GM12878 (cell line): ENCODE measurements around the gene RANBP1. TPM values are rescaled to one million over a fixed set of nuclear protein-coding genes. Genes with fewer than 3 reads are reported as not detected.

Experiments
- ATAC-seq: fragments of 200-7000 bp; cut with Tn5 transposase; 3 replicates; pipeline ENCODE4 v1.9.1; 2020; ENCODE audit warnings: mild to moderate bottlenecking, moderate library complexity
- BruUV-seq: library from RNA; stranded (reverse); fragments of 400-500 nt; replicated peaks from 2 replicates; lab custom pipeline; 2021; lab: Mats Ljungman, UMichigan
- CTCF ChIA-PET: fragments of 300-600 bp; sonication (Branson Sonifier 250); formaldehyde crosslinking; extraction: SDS; loops from one replicate; lab custom pipeline; 2021; ENCODE audit warnings: inconsistent platforms; lab: Yijun Ruan, JAX
- POLR2A ChIA-PET: fragments of 350-600 bp; formaldehyde crosslinking; extraction: SDS; loops from one replicate; lab custom pipeline; 2021; ENCODE audit warnings: inconsistent platforms; lab: Charles Lee
- RAD21 ChIA-PET: fragments of 300-600 bp; sonication (Branson Sonifier 250); formaldehyde crosslinking; loops from one replicate; lab custom pipeline; 2023; ENCODE audit warnings: antibody characterized with exemption; ENCODE audit not compliant: unreplicated experiment; lab: Charles Lee
- SMC1A ChIA-PET: fragments of 300-600 bp; sonication (Branson Sonifier 250); formaldehyde crosslinking; loops from one replicate; lab custom pipeline; 2023; ENCODE audit not compliant: unreplicated experiment, uncharacterized antibody; lab: Charles Lee
- DNase-seq: peaks from one replicate; pipeline ENCODE4 v3.0.0-alpha.2; 2011; ENCODE audit warnings: low read depth, low spot score
- FAIRE-seq: peaks from 3 replicates; lab custom pipeline; 2011; peaks lifted over from hg19 to GRCh38; lab: Jason Lieb, UNC
- H2AFZ ChIP-seq: 2 replicates; pipeline ENCODE4 v1.6.0; 2011; ENCODE audit warnings: low read depth, low read length, control low read depth; ENCODE audit not compliant: control insufficient read depth
- H3K27ac ChIP-seq: 2 replicates; pipeline ENCODE4 v1.5.1; 2011; ENCODE audit warnings: control low read depth; ENCODE audit not compliant: control insufficient read depth, insufficient read depth
- H3K27me3 ChIP-seq, 2 experiments: replicated peaks in 1 of 2; 2 replicates each; pipeline versions ENCODE4 v1.6.0 to v1.6.1; 2011; ENCODE audit warnings: low read length in 1 of 2; ENCODE audit not compliant: control insufficient read depth in 2 of 2, insufficient read depth in 2 of 2
- H3K36me3 ChIP-seq, 2 experiments: 2 replicates each; pipeline ENCODE4 v1.5.1; 2011; ENCODE audit warnings: low read length in 1 of 2; ENCODE audit not compliant: control insufficient read depth in 2 of 2, insufficient read depth in 2 of 2
- H3K4me1 ChIP-seq: 2 replicates; pipeline ENCODE4 v1.6.1; 2011; ENCODE audit warnings: mild to moderate bottlenecking, low read length, moderate library complexity, mixed read lengths; ENCODE audit not compliant: control insufficient read depth, insufficient read depth
- H3K4me2 ChIP-seq: 2 replicates; pipeline ENCODE4 v1.6.0; 2011; ENCODE audit warnings: control low read depth; ENCODE audit not compliant: control insufficient read depth, insufficient read depth
- H3K4me3 ChIP-seq: fragments of 200-600 bp; sonication (generic); 2 replicates; pipeline ENCODE4 v1.5.1; 2016
- H3K79me2 ChIP-seq: 2 replicates; pipeline ENCODE4 v1.6.0; 2011; ENCODE audit warnings: low read length; ENCODE audit not compliant: control insufficient read depth, insufficient read depth
- H3K9ac ChIP-seq: 2 replicates; pipeline ENCODE4 v1.8.0; 2011; ENCODE audit warnings: low read length, control low read depth, mixed read lengths; ENCODE audit not compliant: control insufficient read depth, insufficient read depth
- H3K9me3 ChIP-seq: replicated peaks from 3 replicates; pipeline ENCODE4 v1.5.1; 2011; ENCODE audit warnings: mild to moderate bottlenecking, low read length; ENCODE audit not compliant: control insufficient read depth, insufficient read depth
- H4K20me1 ChIP-seq: 2 replicates; pipeline ENCODE4 v1.6.0; 2011; ENCODE audit not compliant: control insufficient read depth, insufficient read depth
- BHLHE40 ChIP-seq, 2 experiments: fragments of 450-650 bp in 1 of 2; IDR thresholded peaks; 2 replicates each; pipeline ENCODE4 v1.6.1; 2011 to 2017; ENCODE audit warnings: low read depth in 2 of 2, borderline replicate concordance in 1 of 2, improper control_type of control experiment in 1 of 2, low read length in 1 of 2, mild to moderate bottlenecking in 1 of 2
- BMI1 ChIP-seq: fragments of 450-650 bp; IDR thresholded peaks from 2 replicates; pipeline ENCODE4 v1.6.1; 2016; ENCODE audit warnings: mild to moderate bottlenecking, moderate library complexity, borderline replicate concordance
- CEBPB ChIP-seq, 2 experiments: fragments of 150-350 bp in 1 of 2; IDR thresholded peaks; 2 replicates each; pipeline ENCODE4 v1.6.1; 2012 to 2014; ENCODE audit warnings: low read depth in 2 of 2, low read length in 2 of 2, borderline replicate concordance in 1 of 2, inconsistent platforms in 1 of 2
- E2F4 ChIP-seq: IDR thresholded peaks from 2 replicates; pipeline ENCODE4 v1.6.1; 2012; ENCODE audit warnings: low read depth, low read length, improper control_type of control experiment
- IRF3 ChIP-seq: fragments of 450-650 bp; IDR thresholded peaks from 2 replicates; pipeline ENCODE4 v1.6.1; 2014; ENCODE audit warnings: mild to moderate bottlenecking
- LARP7 ChIP-seq: fragments of 450-650 bp; IDR thresholded peaks from 2 replicates; pipeline ENCODE4 v1.6.1; 2017; ENCODE audit warnings: mild to moderate bottlenecking
- SMAD1 ChIP-seq: fragments of 450-650 bp; IDR thresholded peaks from 2 replicates; pipeline ENCODE4 v1.6.1; 2018; ENCODE audit warnings: mild to moderate bottlenecking, low read depth; ENCODE audit not compliant: partially characterized antibody
- STAT1 ChIP-seq: fragments of 450-650 bp; conservative IDR thresholded peaks from 2 replicates; pipeline ENCODE4 v1.6.1; 2014; ENCODE audit warnings: antibody characterized with exemption, mild to moderate bottlenecking
- YY1 ChIP-seq: IDR thresholded peaks from 2 replicates; pipeline ENCODE4 v1.6.1; 2011; ENCODE audit warnings: low read depth, mild to moderate bottlenecking, low read length
- ZBED1 ChIP-seq: IDR thresholded peaks from 2 replicates; pipeline ENCODE4 v1.6.1; 2016; ENCODE audit warnings: borderline replicate concordance
- WGBS: methylation state at CpG from one replicate; pipeline ENCODE4 v1.1.6; 2016; ENCODE audit warnings: low lambda C conversion rate; ENCODE audit not compliant: insufficient replicate concordance, insufficient coverage; ENCODE audit errors: missing lambda C conversion rate; 5-methylcytosine and 5-hydroxymethylcytosine counted together
- in situ Hi-C: fragments of 300-500 bp; cut with MboI; formaldehyde crosslinking; loops from 9 replicates; pipeline ENCODE4 v1.14.3; 2018; ENCODE audit warnings: mixed read lengths
- intact Hi-C: fragments of 100-400 bp; cut with micrococcal nuclease; formaldehyde crosslinking; loops from one replicate; pipeline ENCODE4 v1.14.2; 2022; ENCODE audit not compliant: unreplicated experiment
- polyA plus RNA-seq, 11 experiments: library from polyadenylated mRNA; depleted of rRNA in 4 of 11; unstranded in 6 of 11; stranded (reverse) in 5 of 11; fragments of >200 nt; fragmentation: Nextera tagmentation in 4 of 11; fragmentation: Illumina TruSeq in 1 of 11; extraction: Ambion mirVana in 4 of 11; extraction: Trizol in 1 of 11; gene quantifications; 1 replicate in 1 of 11; 2 replicates in 10 of 11; pipeline versions ENCODE4 v1.2.1 to v1.2.3, GENCODE V29; 2011 to 2016; ENCODE audit warnings: inconsistent platforms in 2 of 11, missing spikeins in 2 of 11, low read depth in 1 of 11
- total RNA-seq, 4 experiments: library from RNA; depleted of rRNA in 3 of 4; stranded (reverse); fragments of >200 nt in 3 of 4; fragmentation: Illumina TruSeq in 1 of 4; extraction: Trizol in 1 of 4; gene quantifications; 2 replicates each; pipeline versions ENCODE4 v1.2.1 to v1.2.3, GENCODE V29; 2013 to 2021
- TF ChIP-seq, protein P1 (sequence below): fragments of 150-350 bp; IDR thresholded peaks from 2 replicates; pipeline ENCODE4 v1.6.1; 2016; ENCODE audit warnings: low read depth, low read length

Gene RANBP1
- total and polyA plus RNA-seq, 10 of the 15 experiments (the other 5 are each of a cell fraction or from before 2014, with no cell fraction given): 55.3 to 808 (median 394) TPM

GRCh38 chr22:20165913-20166312, 50.0 kb downstream of the RANBP1 start:
- RAD21 ChIA-PET: no interaction called here
- Histone ChIP-seq H3K27ac (no peak overlapping the region), H3K79me2 (no peaks in the 10 kb centered on the region), H3K4me3 (no peak overlapping the region), H3K9ac (no peak overlapping the region), H2AFZ (no peak overlapping the region), H4K20me1 (no peaks in the 10 kb centered on the region), H3K9me3 (no peaks in the 10 kb centered on the region), H3K27me3 (no peaks in the 10 kb centered on the region), H3K36me3 (no peaks in the 10 kb centered on the region), H3K4me2 (no peak overlapping the region), H3K4me1 (no peaks in the 10 kb centered on the region)
- no peak for DNase-seq
- FAIRE-seq: no peak
- no TSS peak for BruUV-seq
- 19% methylated on average over 7 of the region's 7 CpGs for WGBS
- POLR2A ChIA-PET: no interaction called here
- no peak for ATAC-seq
- CTCF ChIA-PET: no interaction called here
- intact Hi-C loops (no loop called here), in situ Hi-C loops (no loop called here)
- TF ChIP-seq BMI1: no peak
- no peak for TF ChIP-seq LARP7
- TF ChIP-seq IRF3: no peak
- TF ChIP-seq YY1: no peak
- no peak for TF ChIP-seq SMAD1
- TF ChIP-seq E2F4: no peak
- no peak for TF ChIP-seq ZBED1
- TF ChIP-seq, protein P1, sequence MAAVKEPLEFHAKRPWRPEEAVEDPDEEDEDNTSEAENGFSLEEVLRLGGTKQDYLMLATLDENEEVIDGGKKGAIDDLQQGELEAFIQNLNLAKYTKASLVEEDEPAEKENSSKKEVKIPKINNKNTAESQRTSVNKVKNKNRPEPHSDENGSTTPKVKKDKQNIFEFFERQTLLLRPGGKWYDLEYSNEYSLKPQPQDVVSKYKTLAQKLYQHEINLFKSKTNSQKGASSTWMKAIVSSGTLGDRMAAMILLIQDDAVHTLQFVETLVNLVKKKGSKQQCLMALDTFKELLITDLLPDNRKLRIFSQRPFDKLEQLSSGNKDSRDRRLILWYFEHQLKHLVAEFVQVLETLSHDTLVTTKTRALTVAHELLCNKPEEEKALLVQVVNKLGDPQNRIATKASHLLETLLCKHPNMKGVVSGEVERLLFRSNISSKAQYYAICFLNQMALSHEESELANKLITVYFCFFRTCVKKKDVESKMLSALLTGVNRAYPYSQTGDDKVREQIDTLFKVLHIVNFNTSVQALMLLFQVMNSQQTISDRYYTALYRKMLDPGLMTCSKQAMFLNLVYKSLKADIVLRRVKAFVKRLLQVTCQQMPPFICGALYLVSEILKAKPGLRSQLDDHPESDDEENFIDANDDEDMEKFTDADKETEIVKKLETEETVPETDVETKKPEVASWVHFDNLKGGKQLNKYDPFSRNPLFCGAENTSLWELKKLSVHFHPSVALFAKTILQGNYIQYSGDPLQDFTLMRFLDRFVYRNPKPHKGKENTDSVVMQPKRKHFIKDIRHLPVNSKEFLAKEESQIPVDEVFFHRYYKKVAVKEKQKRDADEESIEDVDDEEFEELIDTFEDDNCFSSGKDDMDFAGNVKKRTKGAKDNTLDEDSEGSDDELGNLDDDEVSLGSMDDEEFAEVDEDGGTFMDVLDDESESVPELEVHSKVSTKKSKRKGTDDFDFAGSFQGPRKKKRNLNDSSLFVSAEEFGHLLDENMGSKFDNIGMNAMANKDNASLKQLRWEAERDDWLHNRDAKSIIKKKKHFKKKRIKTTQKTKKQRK: no peak
- no peak for TF ChIP-seq BHLHE40 (IDR thresholded peaks at IDR 0.05; ENCODE audit: borderline replicate concordance in 1 of 2, low read depth in 2 of 2, low read length in 1 of 2)
- TF ChIP-seq CEBPB (IDR thresholded peaks at IDR 0.05; ENCODE audit: borderline replicate concordance in 1 of 2, low read depth in 2 of 2, low read length in 2 of 2): no peak
- TF ChIP-seq STAT1: no peak
- SMC1A ChIA-PET: no interaction called here
